ENCODE measurements around the gene TRA2B. TPM values are rescaled to one million over a fixed set of nuclear protein-coding genes. Genes with fewer than 3 reads are reported as not detected.

TRA2B gene
- polyA plus RNA-seq, 1 donor from 2014 or later = 637 TPM

DNA sequence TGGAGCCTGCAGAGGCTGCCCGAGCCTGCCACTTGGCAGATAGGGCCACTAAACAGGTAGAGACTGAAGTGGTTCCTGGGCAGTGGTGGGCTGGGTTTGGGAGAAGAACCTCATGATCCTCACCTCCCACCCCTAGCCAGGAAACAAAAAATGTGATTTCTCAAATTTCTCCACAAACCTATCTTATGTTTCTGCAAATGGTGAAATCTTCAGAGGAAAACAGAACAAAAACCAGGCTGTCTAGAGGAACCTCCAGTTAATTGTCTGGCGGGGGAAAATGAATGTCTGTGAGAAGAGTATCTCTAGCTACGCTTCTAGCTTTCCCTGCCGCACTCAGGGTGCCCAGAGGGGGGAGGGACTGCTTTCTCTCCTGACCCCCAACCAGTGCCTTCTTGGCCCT is 55.9 kb downstream of the TRA2B start:
- Histone ChIP-seq H3F3A (ENCODE audit: insufficient read depth, low read length, poor library complexity, severe bottlenecking) (no peaks in the 10 kb centered on the region), H3K9me3 (ENCODE audit: low read length) (no peaks in the 10 kb centered on the region), H2AFZ (ENCODE audit: low read depth, low read length) (no peak overlapping the region), H3K79me2 (replicated peaks; ENCODE audit: insufficient read depth, low read length) (no peaks in the 10 kb centered on the region), H3K4me2 (ENCODE audit: low read length) (no peak overlapping the region), H3K4me3 (ENCODE audit: low read length) (no peak overlapping the region), H3K9ac (ENCODE audit: low read length) (no peak overlapping the region), H4K20me1 (ENCODE audit: insufficient read depth) (no peaks in the 10 kb centered on the region), H3K9me2 (ENCODE audit: insufficient read depth, low read length) (no peaks in the 10 kb centered on the region), H3K27ac (ENCODE audit: low read length) (no peak overlapping the region), H3K27me3 (ENCODE audit: insufficient read depth, low read depth, low read length) (no peaks in the 10 kb centered on the region), H3K36me3 (ENCODE audit: insufficient read depth, low read length) (no peaks in the 10 kb centered on the region)
- TF ChIP-seq RAD21 (conservative IDR thresholded peaks at IDR 0.05) (no peak), EZH2 (IDR thresholded peaks at IDR 0.05; ENCODE audit: borderline replicate concordance, insufficient read depth, low read length, poor library complexity, severe bottlenecking) (no peak), SMC3 (conservative IDR thresholded peaks at IDR 0.05; ENCODE audit: poor library complexity) (no peak)
- TF ChIP-seq, protein P1, sequence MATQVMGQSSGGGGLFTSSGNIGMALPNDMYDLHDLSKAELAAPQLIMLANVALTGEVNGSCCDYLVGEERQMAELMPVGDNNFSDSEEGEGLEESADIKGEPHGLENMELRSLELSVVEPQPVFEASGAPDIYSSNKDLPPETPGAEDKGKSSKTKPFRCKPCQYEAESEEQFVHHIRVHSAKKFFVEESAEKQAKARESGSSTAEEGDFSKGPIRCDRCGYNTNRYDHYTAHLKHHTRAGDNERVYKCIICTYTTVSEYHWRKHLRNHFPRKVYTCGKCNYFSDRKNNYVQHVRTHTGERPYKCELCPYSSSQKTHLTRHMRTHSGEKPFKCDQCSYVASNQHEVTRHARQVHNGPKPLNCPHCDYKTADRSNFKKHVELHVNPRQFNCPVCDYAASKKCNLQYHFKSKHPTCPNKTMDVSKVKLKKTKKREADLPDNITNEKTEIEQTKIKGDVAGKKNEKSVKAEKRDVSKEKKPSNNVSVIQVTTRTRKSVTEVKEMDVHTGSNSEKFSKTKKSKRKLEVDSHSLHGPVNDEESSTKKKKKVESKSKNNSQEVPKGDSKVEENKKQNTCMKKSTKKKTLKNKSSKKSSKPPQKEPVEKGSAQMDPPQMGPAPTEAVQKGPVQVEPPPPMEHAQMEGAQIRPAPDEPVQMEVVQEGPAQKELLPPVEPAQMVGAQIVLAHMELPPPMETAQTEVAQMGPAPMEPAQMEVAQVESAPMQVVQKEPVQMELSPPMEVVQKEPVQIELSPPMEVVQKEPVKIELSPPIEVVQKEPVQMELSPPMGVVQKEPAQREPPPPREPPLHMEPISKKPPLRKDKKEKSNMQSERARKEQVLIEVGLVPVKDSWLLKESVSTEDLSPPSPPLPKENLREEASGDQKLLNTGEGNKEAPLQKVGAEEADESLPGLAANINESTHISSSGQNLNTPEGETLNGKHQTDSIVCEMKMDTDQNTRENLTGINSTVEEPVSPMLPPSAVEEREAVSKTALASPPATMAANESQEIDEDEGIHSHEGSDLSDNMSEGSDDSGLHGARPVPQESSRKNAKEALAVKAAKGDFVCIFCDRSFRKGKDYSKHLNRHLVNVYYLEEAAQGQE (IDR thresholded peaks at IDR 0.05; ENCODE audit: borderline replicate concordance) = no peak

DNA sequence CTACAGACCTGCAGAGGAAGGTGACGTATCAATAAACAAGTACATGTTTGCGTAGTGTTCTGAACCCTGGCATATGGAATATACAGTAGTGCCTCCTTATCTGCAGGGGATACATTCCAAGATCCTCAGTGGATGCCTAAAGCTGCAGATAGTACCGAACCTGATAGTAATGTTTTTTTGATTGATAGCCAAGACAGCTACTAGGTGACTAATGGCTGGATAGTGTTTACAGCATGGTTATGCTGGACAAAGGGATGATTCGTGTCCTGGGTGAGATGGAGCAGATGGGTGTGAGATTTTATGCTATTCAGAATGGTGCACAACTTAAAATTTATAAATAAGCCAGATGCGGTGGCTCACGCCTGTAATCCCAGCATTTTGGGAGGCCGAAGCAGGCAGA is 57.2 kb downstream of the TRA2B start:
- Histone ChIP-seq H3K4me2 (ENCODE audit: low read length) (no peak overlapping the region), H3K27me3 (ENCODE audit: insufficient read depth, low read depth, low read length) (no peaks in the 10 kb centered on the region), H3K36me3 (ENCODE audit: insufficient read depth, low read length) (no peaks in the 10 kb centered on the region), H3K9me3 (ENCODE audit: low read length) (no peaks in the 10 kb centered on the region), H3F3A (ENCODE audit: insufficient read depth, low read length, poor library complexity, severe bottlenecking) (no peaks in the 10 kb centered on the region), H2AFZ (ENCODE audit: low read depth, low read length) (no peak overlapping the region), H3K79me2 (replicated peaks; ENCODE audit: insufficient read depth, low read length) (no peaks in the 10 kb centered on the region), H3K27ac (ENCODE audit: low read length) (no peak overlapping the region), H3K4me3 (ENCODE audit: low read length) (no peak overlapping the region), H4K20me1 (ENCODE audit: insufficient read depth) (no peaks in the 10 kb centered on the region), H3K9ac (ENCODE audit: low read length) (no peak overlapping the region), H3K9me2 (ENCODE audit: insufficient read depth, low read length) (no peaks in the 10 kb centered on the region)
- TF ChIP-seq, protein P2, sequence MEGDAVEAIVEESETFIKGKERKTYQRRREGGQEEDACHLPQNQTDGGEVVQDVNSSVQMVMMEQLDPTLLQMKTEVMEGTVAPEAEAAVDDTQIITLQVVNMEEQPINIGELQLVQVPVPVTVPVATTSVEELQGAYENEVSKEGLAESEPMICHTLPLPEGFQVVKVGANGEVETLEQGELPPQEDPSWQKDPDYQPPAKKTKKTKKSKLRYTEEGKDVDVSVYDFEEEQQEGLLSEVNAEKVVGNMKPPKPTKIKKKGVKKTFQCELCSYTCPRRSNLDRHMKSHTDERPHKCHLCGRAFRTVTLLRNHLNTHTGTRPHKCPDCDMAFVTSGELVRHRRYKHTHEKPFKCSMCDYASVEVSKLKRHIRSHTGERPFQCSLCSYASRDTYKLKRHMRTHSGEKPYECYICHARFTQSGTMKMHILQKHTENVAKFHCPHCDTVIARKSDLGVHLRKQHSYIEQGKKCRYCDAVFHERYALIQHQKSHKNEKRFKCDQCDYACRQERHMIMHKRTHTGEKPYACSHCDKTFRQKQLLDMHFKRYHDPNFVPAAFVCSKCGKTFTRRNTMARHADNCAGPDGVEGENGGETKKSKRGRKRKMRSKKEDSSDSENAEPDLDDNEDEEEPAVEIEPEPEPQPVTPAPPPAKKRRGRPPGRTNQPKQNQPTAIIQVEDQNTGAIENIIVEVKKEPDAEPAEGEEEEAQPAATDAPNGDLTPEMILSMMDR (IDR thresholded peaks at IDR 0.05; ENCODE audit: poor library complexity, severe bottlenecking) = no peak
- no peak for TF ChIP-seq TAF1 (IDR thresholded peaks at IDR 0.05; ENCODE audit: low read depth)
- no peak for TF ChIP-seq MXI1 (conservative IDR thresholded peaks at IDR 0.05; ENCODE audit: poor library complexity, severe bottlenecking)
- TF ChIP-seq SMC3 (conservative IDR thresholded peaks at IDR 0.05; ENCODE audit: poor library complexity) = no peak
- TF ChIP-seq RAD21 (conservative IDR thresholded peaks at IDR 0.05) = no peak
- TF ChIP-seq, protein P1 (IDR thresholded peaks at IDR 0.05; ENCODE audit: borderline replicate concordance) = no peak
- no peak for TF ChIP-seq EP300 (conservative IDR thresholded peaks at IDR 0.05; ENCODE audit: poor library complexity, severe bottlenecking)
- no peak for TF ChIP-seq EZH2 (IDR thresholded peaks at IDR 0.05; ENCODE audit: borderline replicate concordance, insufficient read depth, low read length, poor library complexity, severe bottlenecking)
- TF ChIP-seq POLR2AphosphoS5 (IDR thresholded peaks at IDR 0.05) = no peak
